MG63 (cell line): ENCODE data around the gene PTPRD. TPM values are rescaled to one million over a fixed set of nuclear protein-coding genes. Genes with fewer than 3 reads are reported as not detected.

Experiments
- DNase-seq: peaks from one replicate; pipeline ENCODE4 v3.0.0-alpha.2; 2020
- H3K27me3 ChIP-seq: fragments of 250-450 bp; sonication (Bioruptor Pico); 2 replicates; pipeline ENCODE4 v1.5.1; 2020; ENCODE audit warnings: mild to moderate bottlenecking, moderate library complexity
- H3K36me3 ChIP-seq: fragments of 250-450 bp; sonication (Bioruptor Pico); 2 replicates; pipeline ENCODE4 v1.5.1; 2020; ENCODE audit warnings: mild to moderate bottlenecking, moderate library complexity
- H3K4me3 ChIP-seq: fragments of 250-450 bp; sonication (Bioruptor Pico); 2 replicates; pipeline ENCODE4 v1.5.1; 2020; ENCODE audit warnings: mild to moderate bottlenecking, moderate library complexity
- H3K9me3 ChIP-seq: fragments of 250-450 bp; sonication (Bioruptor Pico); 2 replicates; pipeline ENCODE4 v1.5.1; 2020; ENCODE audit warnings: mild to moderate bottlenecking, moderate library complexity
- total RNA-seq: library from RNA; depleted of rRNA; stranded (reverse); fragments of >200 nt; shearing (Covaris generic); gene quantifications from 2 replicates; pipeline ENCODE4 v1.2.3, GENCODE V29; 2014; ENCODE audit warnings: low replicate concordance

PTPRD gene
- total RNA-seq, 1 experiment from 2014 or later: not detected

GRCh38 chr9:9631284-9631683 is 981.5 kb downstream of the PTPRD start:
- no peaks in the 10 kb centered on the region for H3K9me3 ChIP-seq
- no peak overlapping the region for H3K4me3 ChIP-seq
- H3K36me3 ChIP-seq: no peaks in the 10 kb centered on the region
- DNase-seq: no peak
- H3K27me3 ChIP-seq: no peaks in the 10 kb centered on the region

- no peak for DNase-seq
- no peaks in the 10 kb centered on the region for H3K36me3 ChIP-seq
Measured at GRCh38 chr9:9625248-9625647, 987.6 kb downstream of the PTPRD start.

GRCh38 chr9:9623506-9623905 is 989.3 kb downstream of the PTPRD start:
- H3K27me3 ChIP-seq: no peaks in the 10 kb centered on the region
- no peaks in the 10 kb centered on the region for H3K36me3 ChIP-seq
- DNase-seq: no peak
- no peaks in the 10 kb centered on the region for H3K9me3 ChIP-seq
- H3K4me3 ChIP-seq: no peak overlapping the region

More at GRCh38 chr9:9625248-9625647, 987.6 kb downstream of the PTPRD start:
- no peak overlapping the region for H3K4me3 ChIP-seq
- H3K27me3 ChIP-seq: no peaks in the 10 kb centered on the region
- H3K9me3 ChIP-seq: no peaks in the 10 kb centered on the region

GRCh38 chr9:9621355-9621940 is 991.4 kb downstream of the PTPRD start:
- H3K9me3 ChIP-seq: no peaks in the 10 kb centered on the region
- no peaks in the 10 kb centered on the region for H3K36me3 ChIP-seq
- H3K4me3 ChIP-seq: no peak overlapping the region

GRCh38 chr9:9620736-9621135 is 992.1 kb downstream of the PTPRD start:
- no peaks in the 10 kb centered on the region for H3K9me3 ChIP-seq
- H3K36me3 ChIP-seq: no peaks in the 10 kb centered on the region
- no peak overlapping the region for H3K4me3 ChIP-seq
- no peak for DNase-seq
- H3K27me3 ChIP-seq: no peaks in the 10 kb centered on the region

More at GRCh38 chr9:9621355-9621940, 991.4 kb downstream of the PTPRD start:
- DNase-seq: no peak
- no peaks in the 10 kb centered on the region for H3K27me3 ChIP-seq

DNA sequence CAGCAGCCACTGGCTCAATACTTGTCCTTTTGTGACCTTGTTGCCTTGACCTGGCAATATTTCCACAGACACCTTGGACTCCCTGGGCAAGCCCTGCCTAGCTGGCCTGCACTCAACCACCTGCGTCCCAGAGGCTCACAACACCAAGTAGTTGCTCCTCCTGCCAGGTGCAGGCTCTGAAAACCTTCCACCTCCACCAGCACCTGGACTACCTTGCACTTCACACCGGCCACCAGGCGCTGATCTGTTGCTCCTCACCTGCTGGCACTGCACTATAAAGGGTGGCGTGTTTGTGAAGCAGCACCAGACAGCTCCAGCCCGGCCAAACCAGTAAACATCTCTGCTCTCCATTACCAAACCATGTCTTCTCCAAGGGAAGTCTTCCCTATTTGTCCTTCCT is 997.7 kb downstream of the PTPRD start:
- no peak for DNase-seq
- Histone ChIP-seq H3K27me3 (no peaks in the 10 kb centered on the region), H3K4me3 (no peak overlapping the region), H3K9me3 (no peaks in the 10 kb centered on the region), H3K36me3 (no peaks in the 10 kb centered on the region)

GRCh38 chr9:9614607-9615006 is 998.2 kb downstream of the PTPRD start:
- Histone ChIP-seq H3K36me3 (no peaks in the 10 kb centered on the region), H3K4me3 (no peak overlapping the region), H3K9me3 (no peaks in the 10 kb centered on the region), H3K27me3 (no peaks in the 10 kb centered on the region)
- no peak for DNase-seq

GRCh38 chr9:9612755-9613154 is 1000.0 kb downstream of the PTPRD start:
- no peaks in the 10 kb centered on the region for H3K36me3 ChIP-seq
- no peak overlapping the region for H3K4me3 ChIP-seq
- no peak for DNase-seq
- no peaks in the 10 kb centered on the region for H3K27me3 ChIP-seq
- no peaks in the 10 kb centered on the region for H3K9me3 ChIP-seq

DNA sequence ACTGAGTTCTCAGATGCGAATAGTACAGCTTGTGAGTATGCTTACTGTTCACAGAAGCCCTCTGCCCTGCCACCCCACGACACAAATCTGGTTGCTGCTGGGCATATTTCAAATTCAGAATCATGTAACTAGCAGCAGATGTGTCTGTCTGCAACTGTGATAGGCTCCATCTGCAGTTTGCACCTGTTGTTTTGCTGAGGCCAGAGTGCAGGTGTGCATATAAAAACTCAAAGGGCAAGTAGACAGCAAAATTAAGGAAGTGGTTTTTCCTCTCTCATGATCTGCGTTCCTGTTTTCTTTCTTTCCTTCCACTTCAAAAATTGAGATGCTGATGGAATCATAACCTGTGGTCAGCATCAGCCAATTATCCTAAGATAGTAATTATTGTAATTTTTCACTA is 1000.5 kb downstream of the PTPRD start:
- Histone ChIP-seq H3K27me3 (no peaks in the 10 kb centered on the region), H3K4me3 (no peak overlapping the region), H3K9me3 (no peaks in the 10 kb centered on the region), H3K36me3 (no peaks in the 10 kb centered on the region)
- no peak for DNase-seq

DNA sequence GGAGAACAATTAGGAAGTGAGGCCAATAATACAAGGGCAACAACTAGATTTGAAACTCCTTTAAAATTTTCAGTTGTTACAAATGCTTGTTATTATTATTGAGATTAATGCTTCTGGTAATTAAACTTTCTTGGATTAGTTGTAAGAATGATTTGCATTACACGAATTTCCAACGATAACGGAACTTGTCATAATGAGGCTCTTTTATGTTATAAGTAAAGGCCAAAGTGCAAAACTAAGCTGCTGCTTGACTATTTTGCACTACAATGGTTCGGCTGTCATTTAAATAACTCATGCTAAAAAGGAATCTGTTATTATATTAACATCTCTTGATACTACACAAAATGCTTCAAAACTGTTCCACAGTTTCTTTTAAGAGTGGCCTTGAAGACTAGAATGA is 1007.1 kb downstream of the PTPRD start:
- Histone ChIP-seq H3K9me3 (no peaks in the 10 kb centered on the region), H3K36me3 (no peaks in the 10 kb centered on the region), H3K27me3 (no peaks in the 10 kb centered on the region), H3K4me3 (no peak overlapping the region)
- no peak for DNase-seq

GRCh38 chr9:9603345-9603744 is 1009.5 kb downstream of the PTPRD start:
- no peak for DNase-seq

DNA sequence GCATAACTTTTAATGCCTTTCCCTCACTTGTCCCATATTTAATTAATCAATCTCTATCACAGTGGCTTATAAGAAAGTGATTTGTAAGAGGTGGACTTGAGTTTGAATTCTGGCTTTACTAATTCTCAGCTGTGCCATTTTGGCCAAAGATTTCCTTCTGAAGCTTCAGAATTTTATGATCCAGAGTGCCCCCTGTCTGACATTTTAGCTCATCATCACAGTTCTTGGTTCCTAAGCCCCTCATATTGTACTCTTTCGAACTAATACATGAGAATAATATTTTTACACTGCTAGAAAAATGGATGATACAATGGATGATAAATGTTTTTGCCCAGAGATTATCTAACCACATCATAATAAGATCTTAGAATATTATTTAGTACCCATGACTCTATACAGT is 1014.1 kb downstream of the PTPRD start:
- Histone ChIP-seq H3K4me3 (no peak overlapping the region), H3K36me3 (no peaks in the 10 kb centered on the region), H3K9me3 (no peaks in the 10 kb centered on the region), H3K27me3 (no peaks in the 10 kb centered on the region)
- no peak for DNase-seq

More at GRCh38 chr9:9603345-9603744, 1009.5 kb downstream of the PTPRD start:
- H3K27me3 ChIP-seq: no peaks in the 10 kb centered on the region
- H3K4me3 ChIP-seq: no peak overlapping the region
- no peaks in the 10 kb centered on the region for H3K9me3 ChIP-seq
- no peaks in the 10 kb centered on the region for H3K36me3 ChIP-seq

DNA sequence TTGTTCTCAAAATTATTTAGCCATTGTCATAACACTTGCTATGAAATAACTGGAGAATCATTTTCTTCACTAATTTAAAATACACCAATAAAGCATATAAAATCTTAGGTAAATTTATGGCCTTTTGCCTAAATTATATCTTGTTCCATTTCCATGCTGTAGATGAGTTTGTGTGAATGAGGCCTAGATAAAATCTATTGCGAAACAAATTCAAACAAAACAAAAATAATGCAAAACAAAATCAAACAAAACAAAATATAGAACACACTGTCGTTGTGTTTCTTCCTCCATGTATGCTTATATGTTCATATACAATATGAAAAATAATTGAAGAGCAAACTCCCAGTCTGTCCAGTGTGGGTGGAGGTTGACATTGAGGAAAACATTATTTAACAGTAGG is 1020.7 kb downstream of the PTPRD start:
- H3K4me3 ChIP-seq: no peak overlapping the region
- no peak for DNase-seq

DNA sequence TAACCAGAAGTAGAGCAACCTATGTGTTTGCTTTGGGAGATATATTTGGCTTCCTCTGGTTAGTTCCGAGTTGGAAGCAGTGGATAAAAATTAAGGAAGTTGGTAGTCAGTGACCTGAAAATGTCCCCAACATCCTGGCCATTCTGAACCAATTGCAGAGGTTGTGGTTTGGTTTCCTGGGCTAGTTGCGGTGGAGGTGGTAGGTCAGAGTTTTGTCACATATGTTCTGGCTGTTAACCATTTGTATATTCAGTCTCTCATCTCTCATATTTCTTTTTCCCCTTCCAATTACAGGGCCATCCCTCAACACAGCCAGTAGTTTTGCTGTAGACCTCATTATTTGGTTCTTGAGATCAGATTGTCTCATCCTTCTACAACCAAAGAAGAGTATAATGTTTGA is 1026.9 kb downstream of the PTPRD start:
- no peaks in the 10 kb centered on the region for H3K27me3 ChIP-seq
- no peak for DNase-seq

More for the DNA sequence above, 1020.7 kb downstream of the PTPRD start:
- Histone ChIP-seq H3K36me3 (no peaks in the 10 kb centered on the region), H3K27me3 (no peaks in the 10 kb centered on the region), H3K9me3 (no peaks in the 10 kb centered on the region)

GRCh38 chr9:9574080-9574479 is 1038.7 kb downstream of the PTPRD start:
- Histone ChIP-seq H3K4me3 (no peak overlapping the region), H3K36me3 (no peaks in the 10 kb centered on the region), H3K9me3 (no peaks in the 10 kb centered on the region), H3K27me3 (no peaks in the 10 kb centered on the region)
- no peak for DNase-seq

More for the DNA sequence above, 1026.9 kb downstream of the PTPRD start:
- H3K36me3 ChIP-seq: no peaks in the 10 kb centered on the region
- no peaks in the 10 kb centered on the region for H3K9me3 ChIP-seq
- no peak overlapping the region for H3K4me3 ChIP-seq

- Histone ChIP-seq H3K9me3 (no peaks in the 10 kb centered on the region), H3K4me3 (no peak overlapping the region), H3K36me3 (no peaks in the 10 kb centered on the region), H3K27me3 (no peaks in the 10 kb centered on the region)
- no peak for DNase-seq
Measured at GRCh38 chr9:9565700-9566099, 1047.1 kb downstream of the PTPRD start.

DNA sequence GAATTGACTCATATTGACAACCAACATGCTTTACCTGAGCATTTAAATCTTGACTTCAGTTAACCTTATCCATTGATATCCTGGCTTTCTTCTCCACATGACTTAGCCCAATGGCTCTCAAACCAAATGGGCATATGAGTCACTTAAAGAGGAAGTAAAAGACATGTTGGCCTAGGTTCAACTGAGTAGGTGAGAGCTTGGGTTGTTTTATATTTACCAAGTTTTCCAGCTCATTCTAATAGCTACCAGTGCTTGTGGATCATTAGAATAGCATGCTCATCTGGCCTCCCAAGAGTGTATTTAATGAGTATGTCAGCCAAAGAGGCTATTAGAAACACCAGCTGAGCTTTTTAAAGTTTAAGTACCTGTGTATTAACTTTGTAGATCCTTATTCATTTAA is 1049.0 kb downstream of the PTPRD start:
- DNase-seq: no peak
- H3K27me3 ChIP-seq: no peaks in the 10 kb centered on the region
- H3K9me3 ChIP-seq: no peaks in the 10 kb centered on the region
- no peak overlapping the region for H3K4me3 ChIP-seq
- no peaks in the 10 kb centered on the region for H3K36me3 ChIP-seq

DNA sequence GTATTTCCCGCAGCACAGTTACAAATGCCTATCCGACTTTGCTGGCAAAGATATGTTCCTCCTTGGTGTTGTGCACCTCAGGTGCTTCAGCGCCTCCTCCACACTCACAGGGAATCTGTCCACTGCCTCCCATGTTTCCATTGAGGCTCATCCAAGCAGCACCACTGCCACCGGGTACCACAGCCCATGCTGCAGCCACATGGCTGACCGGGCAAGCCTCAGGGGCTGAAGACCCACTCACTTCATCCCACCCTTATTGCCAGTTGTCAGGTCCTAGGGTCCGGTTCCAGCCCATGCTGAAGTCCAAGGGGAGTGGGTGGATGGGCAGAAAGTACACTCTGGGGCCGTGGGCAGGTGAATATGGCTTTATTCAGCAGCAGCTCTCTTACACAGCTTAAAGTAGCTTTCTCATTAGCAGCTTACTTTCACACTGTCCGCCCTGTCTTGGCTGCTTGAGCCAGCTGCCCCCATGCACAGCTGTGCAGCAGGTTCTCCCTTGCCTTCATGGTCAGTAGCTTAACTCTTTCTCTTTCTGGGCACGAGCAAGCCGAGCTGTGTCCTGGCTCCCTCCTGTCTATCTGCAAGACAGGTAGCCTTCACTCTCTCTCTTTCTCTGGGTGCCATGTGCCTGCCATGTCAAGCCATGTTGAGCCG is 1052.3 kb downstream of the PTPRD start:
- no peaks in the 10 kb centered on the region for H3K27me3 ChIP-seq
- no peak overlapping the region for H3K4me3 ChIP-seq
- DNase-seq: no peak
- H3K9me3 ChIP-seq: no peaks in the 10 kb centered on the region
- H3K36me3 ChIP-seq: no peaks in the 10 kb centered on the region
